ENCODE data around the gene GLS. TPM values are rescaled to one million over a fixed set of nuclear protein-coding genes. Genes with fewer than 3 reads are reported as not detected.

GLS gene
- total RNA-seq, 1 donor from 2014 or later: 180 TPM

DNA sequence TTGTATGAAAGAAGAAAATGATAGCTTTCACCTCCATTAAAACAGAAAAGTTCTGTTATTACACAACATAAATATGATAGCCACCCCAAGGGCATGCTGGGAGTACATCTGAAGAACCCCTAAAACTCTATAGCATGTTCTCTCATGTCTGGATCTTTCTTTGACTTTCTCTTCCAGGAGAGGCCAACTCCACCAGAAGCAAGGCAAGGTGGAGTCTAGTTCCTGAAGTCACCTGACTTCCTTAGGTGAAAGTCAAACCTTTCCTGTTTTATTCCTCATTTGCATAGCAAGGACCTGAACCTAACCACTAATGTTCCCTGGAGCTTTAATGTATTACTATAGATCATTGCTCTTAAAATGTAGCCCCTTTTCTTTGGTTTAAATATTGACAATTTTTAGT is 127.7 kb downstream of the GLS start:
- no peak for DNase-seq
- Histone ChIP-seq H3K4me1 (peaks cover 35% of the 10 kb centered on the region), H3K27me3 (ENCODE audit: low read depth) (no peaks in the 10 kb centered on the region), H3K4me3 (no peak overlapping the region), H3K9me3 (no peaks in the 10 kb centered on the region), H3K27ac (no peak overlapping the region), H3K36me3 (peaks cover 76% of the 10 kb centered on the region)
- intact Hi-C loops (cut with DNase I): no loop called here
- ATAC-seq: no peak
- no peak for TF ChIP-seq CTCF (IDR thresholded peaks at IDR 0.05)

- Histone ChIP-seq H3K27ac (no peak overlapping the region), H3K4me1 (peaks cover 39% of the 10 kb centered on the region), H3K9me3 (no peaks in the 10 kb centered on the region), H3K4me3 (no peak overlapping the region), H3K36me3 (peaks cover 61% of the 10 kb centered on the region), H3K27me3 (ENCODE audit: low read depth) (no peaks in the 10 kb centered on the region)
- ATAC-seq: no peak
- intact Hi-C loops (cut with DNase I): no loop called here
- TF ChIP-seq CTCF (IDR thresholded peaks at IDR 0.05): no peak
- DNase-seq: no peak
These were observed 129.1 kb downstream of the GLS start for GRCh38 chr2:191009541-191010374.

DNA sequence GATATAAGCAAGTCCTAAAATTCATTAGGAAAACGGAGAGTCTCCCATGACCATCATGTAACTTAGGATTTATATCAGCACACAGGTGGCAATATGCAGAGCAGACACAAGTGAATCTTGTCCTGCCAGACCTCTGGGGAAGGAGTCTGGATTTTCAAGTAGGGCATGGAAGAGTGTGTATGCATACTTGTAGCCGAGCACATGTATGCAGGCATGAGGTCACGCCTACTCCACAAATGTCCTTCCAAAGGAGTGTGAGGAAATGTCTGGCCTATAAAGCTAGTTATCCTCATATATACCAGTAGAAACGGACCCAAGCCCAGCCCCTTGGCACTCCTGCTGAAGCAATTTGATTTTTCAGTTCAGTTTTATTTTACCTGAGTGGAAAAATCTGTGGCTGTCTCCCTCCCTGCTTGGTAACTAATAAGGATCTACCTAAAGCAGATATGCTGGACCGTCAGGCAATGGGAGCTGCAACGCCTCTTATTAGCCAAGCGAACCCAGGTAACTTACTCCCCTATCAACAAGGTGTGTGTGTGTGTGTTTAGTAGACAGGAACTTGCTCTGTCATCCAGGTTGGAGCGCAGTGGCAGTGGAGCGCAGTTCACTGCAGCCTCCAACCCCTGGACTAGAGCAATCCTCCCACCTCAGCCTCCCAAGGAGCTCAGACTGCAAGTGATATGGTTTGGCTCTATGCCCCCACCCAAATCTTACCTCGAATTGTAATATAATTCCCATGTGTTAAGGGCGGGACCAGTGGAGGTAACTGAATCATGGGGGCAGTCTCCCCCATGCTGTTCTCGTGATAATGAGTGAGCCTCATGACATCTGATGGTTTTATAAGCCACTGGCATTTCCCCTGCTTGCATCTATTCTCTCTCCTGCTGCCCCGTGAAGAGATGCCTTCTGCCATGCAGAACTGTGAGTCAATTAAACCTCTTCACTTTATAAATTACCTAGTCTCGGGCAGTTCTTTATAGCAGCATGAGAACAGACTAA is 130.6 kb downstream of the GLS start:
- Histone ChIP-seq H3K4me1 (peaks cover 42% of the 10 kb centered on the region), H3K27ac (no peak overlapping the region), H3K36me3 (peaks cover 47% of the 10 kb centered on the region), H3K4me3 (no peak overlapping the region), H3K9me3 (no peaks in the 10 kb centered on the region), H3K27me3 (ENCODE audit: low read depth) (no peaks in the 10 kb centered on the region)
- ATAC-seq (no peak), DNase-seq (no peak)
- TF ChIP-seq CTCF (IDR thresholded peaks at IDR 0.05): no peak
- intact Hi-C loops (cut with DNase I): no loop called here

DNA sequence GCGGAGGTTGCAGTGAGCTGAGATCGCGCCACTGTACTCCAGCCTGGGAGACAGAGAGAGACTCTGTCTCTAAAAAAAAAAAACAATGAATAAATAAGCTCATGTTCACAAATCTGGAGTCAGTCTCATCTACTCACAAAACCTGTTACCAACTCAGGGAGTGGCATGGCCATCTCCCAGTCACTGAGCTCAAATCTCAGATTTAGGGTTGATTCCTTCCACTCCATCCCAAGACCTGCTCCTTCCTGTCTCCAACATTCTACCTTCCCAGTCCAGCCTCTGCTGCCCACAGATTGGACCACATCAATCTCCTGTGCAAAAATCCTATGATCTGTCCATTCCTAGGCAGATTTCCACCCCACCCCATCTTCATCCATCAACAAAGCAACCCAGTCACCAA is 131.7 kb downstream of the GLS start:
- no peak for TF ChIP-seq CTCF (IDR thresholded peaks at IDR 0.05)
- H3K27ac ChIP-seq: peak overlapping the region; percentile 96

GRCh38 chr2:191012845-191013681 is 132.4 kb downstream of the GLS start:
- intact Hi-C loops (cut with DNase I): no loop called here
- Histone ChIP-seq H3K4me3 (peak overlapping the region; percentile 76), H3K27ac (peak overlapping the region; percentile 96), H3K36me3 (peaks cover 28% of the 10 kb centered on the region), H3K4me1 (peaks cover 42% of the 10 kb centered on the region), H3K27me3 (ENCODE audit: low read depth) (no peaks in the 10 kb centered on the region), H3K9me3 (no peaks in the 10 kb centered on the region)
- DNase-seq (no peak), ATAC-seq (peak; percentile 45 to 59)
- no peak for TF ChIP-seq CTCF (IDR thresholded peaks at IDR 0.05)

More for the DNA sequence above, 131.7 kb downstream of the GLS start:
- Histone ChIP-seq H3K4me3 (peak overlapping the region; percentile 76), H3K36me3 (peaks cover 35% of the 10 kb centered on the region), H3K27me3 (ENCODE audit: low read depth) (no peaks in the 10 kb centered on the region), H3K9me3 (no peaks in the 10 kb centered on the region), H3K4me1 (peaks cover 42% of the 10 kb centered on the region)
- intact Hi-C loops (cut with DNase I): no loop called here
- ATAC-seq (no peak), DNase-seq (no peak)
